Neural cell (in vitro differentiated cells): ENCODE results near the gene KIF6. TPM values are rescaled to one million over a fixed set of nuclear protein-coding genes. Genes with fewer than 3 reads are reported as not detected.
"Not testable (repeated sequence)": the region's sequence is repeated elsewhere in the genome, so short reads cannot be mapped to it uniquely, and the experiment has no call there.

Source experiments
- H2AFZ ChIP-seq: fragments of 200-600, 300-800 bp; sonication (generic), shearing (Covaris generic); 2 replicates; pipeline ENCODE4 v1.6.0; 2014; ENCODE audit warnings: low read depth, mild to moderate bottlenecking, antibody characterized with exemption, low read length, moderate library complexity
- H3F3A ChIP-seq: fragments of 200-600 bp; shearing (Covaris generic); 2 replicates; pipeline ENCODE4 v1.6.1; 2016; ENCODE audit warnings: mild to moderate bottlenecking, moderate library complexity, mixed read lengths, antibody characterized with exemption, low read length; ENCODE audit not compliant: insufficient read depth, poor library complexity, severe bottlenecking
- H3K27ac ChIP-seq: fragments of 200-600, 300-800 bp; sonication (generic), shearing (Covaris generic); 2 replicates; pipeline ENCODE4 v1.5.1; 2014; ENCODE audit warnings: mild to moderate bottlenecking, low read length, moderate library complexity
- H3K27me3 ChIP-seq: fragments of 300-800, 200-600 bp; sonication (generic), shearing (Covaris generic); 2 replicates; pipeline ENCODE4 v1.6.0; 2014; ENCODE audit warnings: mild to moderate bottlenecking, low read depth, low read length, moderate library complexity; ENCODE audit not compliant: insufficient read depth
- H3K36me3 ChIP-seq: fragments of 300-800, 200-600 bp; sonication (generic), shearing (Covaris generic); 2 replicates; pipeline ENCODE4 v1.5.1; 2014; ENCODE audit warnings: mild to moderate bottlenecking, antibody characterized with exemption, low read length, moderate library complexity; ENCODE audit not compliant: insufficient read depth
- H3K4me2 ChIP-seq: fragments of 300-800, 200-600 bp; sonication (generic), shearing (Covaris generic); 2 replicates; pipeline ENCODE4 v1.6.0; 2014; ENCODE audit warnings: mild to moderate bottlenecking, low read length
- H3K4me3 ChIP-seq: fragments of 300-800, 200-600 bp; sonication (generic), shearing (Covaris generic); 2 replicates; pipeline ENCODE4 v1.5.1; 2014; ENCODE audit warnings: mild to moderate bottlenecking, low read length, moderate library complexity
- H3K79me2 ChIP-seq: fragments of 200-600 bp; shearing (Covaris generic); replicated peaks from 2 replicates; pipeline ENCODE4 v1.6.0; 2014; ENCODE audit warnings: mild to moderate bottlenecking, low read length, moderate library complexity; ENCODE audit not compliant: insufficient read depth
- H3K9ac ChIP-seq: fragments of 300-800, 200-600 bp; sonication (generic), shearing (Covaris generic); 2 replicates; pipeline ENCODE4 v1.6.1; 2016; ENCODE audit warnings: mild to moderate bottlenecking, low read length, mixed read lengths
- H3K9me2 ChIP-seq: fragments of 200-600 bp; shearing (Covaris generic); 2 replicates; pipeline ENCODE4 v1.6.1; 2016; ENCODE audit warnings: mild to moderate bottlenecking, low read length, mixed read lengths; ENCODE audit not compliant: insufficient read depth
- H3K9me3 ChIP-seq: fragments of 200-600, 300-800 bp; sonication (generic), shearing (Covaris generic); 2 replicates; pipeline ENCODE4 v1.6.1; 2016; ENCODE audit warnings: mild to moderate bottlenecking, mixed run types, low read length, moderate library complexity, mixed read lengths
- H4K20me1 ChIP-seq: fragments of 200-600 bp; shearing (Covaris generic); 2 replicates; pipeline ENCODE4 v1.6.1; 2016; ENCODE audit warnings: mild to moderate bottlenecking, mixed run types; ENCODE audit not compliant: insufficient read depth
- EP300 ChIP-seq: fragments of 450-650 bp; conservative IDR thresholded peaks from 2 replicates; pipeline ENCODE4 v1.6.1; 2014; ENCODE audit warnings: antibody characterized with exemption, mild to moderate bottlenecking, moderate library complexity; ENCODE audit not compliant: poor library complexity, severe bottlenecking
- EZH2 ChIP-seq: fragments of 200-600, 300-800 bp; shearing (Covaris generic), sonication (generic); IDR thresholded peaks from 2 replicates; pipeline ENCODE4 v1.6.1; 2014; ENCODE audit warnings: antibody characterized with exemption, low read length, borderline replicate concordance, mild to moderate bottlenecking; ENCODE audit not compliant: insufficient read depth, poor library complexity, severe bottlenecking
- MXI1 ChIP-seq: fragments of 450-650 bp; conservative IDR thresholded peaks from 2 replicates; pipeline ENCODE4 v1.6.1; 2014; ENCODE audit warnings: antibody characterized with exemption, mild to moderate bottlenecking; ENCODE audit not compliant: poor library complexity, severe bottlenecking
- POLR2AphosphoS5 ChIP-seq: IDR thresholded peaks from 2 replicates; pipeline ENCODE4 v1.6.1; 2012
- RAD21 ChIP-seq: fragments of 450-650 bp; conservative IDR thresholded peaks from 2 replicates; pipeline ENCODE4 v1.6.1; 2014; ENCODE audit warnings: antibody characterized with exemption, mild to moderate bottlenecking, moderate library complexity
- REST ChIP-seq: IDR thresholded peaks from 2 replicates; pipeline ENCODE4 v1.6.1; 2012; ENCODE audit warnings: borderline replicate concordance
- SMC3 ChIP-seq: fragments of 450-650 bp; conservative IDR thresholded peaks from 2 replicates; pipeline ENCODE4 v1.6.1; 2014; ENCODE audit warnings: antibody characterized with exemption, mild to moderate bottlenecking, moderate library complexity; ENCODE audit not compliant: poor library complexity
- TAF1 ChIP-seq: IDR thresholded peaks from 2 replicates; pipeline ENCODE4 v1.6.1; 2012; ENCODE audit warnings: low read depth
- polyA plus RNA-seq: library from polyadenylated mRNA; depleted of rRNA; stranded (reverse); fragments of >200 nt; gene quantifications from 2 replicates; pipeline ENCODE4 v1.2.3, GENCODE V29; 2014
- TF ChIP-seq, protein P1 (sequence below): fragments of 450-650 bp; IDR thresholded peaks from 2 replicates; pipeline ENCODE4 v1.5.1; 2014; ENCODE audit warnings: antibody characterized with exemption, mild to moderate bottlenecking, moderate library complexity; ENCODE audit not compliant: poor library complexity, severe bottlenecking

KIF6 gene
- polyA plus RNA-seq, 1 donor from 2014 or later = 2.1 TPM

- H3F3A ChIP-seq = no peaks in the 10 kb centered on the region
- H4K20me1 ChIP-seq = no peaks in the 10 kb centered on the region
- H3K36me3 ChIP-seq = no peaks in the 10 kb centered on the region
- no peak overlapping the region for H2AFZ ChIP-seq
- no peak overlapping the region for H3K9ac ChIP-seq
- H3K4me2 ChIP-seq = no peak overlapping the region
- H3K27me3 ChIP-seq = no peaks in the 10 kb centered on the region
- H3K9me3 ChIP-seq = no peaks in the 10 kb centered on the region
- no peak overlapping the region for H3K4me3 ChIP-seq
- H3K9me2 ChIP-seq = no peaks in the 10 kb centered on the region
- no peaks in the 10 kb centered on the region for H3K79me2 ChIP-seq
- no peak overlapping the region for H3K27ac ChIP-seq
- TF ChIP-seq POLR2AphosphoS5 (no peak), EP300 (no peak), REST (no peak), SMC3 (no peak), MXI1 (no peak), EZH2 (no peak), RAD21 (no peak), TAF1 (no peak)
- TF ChIP-seq, protein P1, sequence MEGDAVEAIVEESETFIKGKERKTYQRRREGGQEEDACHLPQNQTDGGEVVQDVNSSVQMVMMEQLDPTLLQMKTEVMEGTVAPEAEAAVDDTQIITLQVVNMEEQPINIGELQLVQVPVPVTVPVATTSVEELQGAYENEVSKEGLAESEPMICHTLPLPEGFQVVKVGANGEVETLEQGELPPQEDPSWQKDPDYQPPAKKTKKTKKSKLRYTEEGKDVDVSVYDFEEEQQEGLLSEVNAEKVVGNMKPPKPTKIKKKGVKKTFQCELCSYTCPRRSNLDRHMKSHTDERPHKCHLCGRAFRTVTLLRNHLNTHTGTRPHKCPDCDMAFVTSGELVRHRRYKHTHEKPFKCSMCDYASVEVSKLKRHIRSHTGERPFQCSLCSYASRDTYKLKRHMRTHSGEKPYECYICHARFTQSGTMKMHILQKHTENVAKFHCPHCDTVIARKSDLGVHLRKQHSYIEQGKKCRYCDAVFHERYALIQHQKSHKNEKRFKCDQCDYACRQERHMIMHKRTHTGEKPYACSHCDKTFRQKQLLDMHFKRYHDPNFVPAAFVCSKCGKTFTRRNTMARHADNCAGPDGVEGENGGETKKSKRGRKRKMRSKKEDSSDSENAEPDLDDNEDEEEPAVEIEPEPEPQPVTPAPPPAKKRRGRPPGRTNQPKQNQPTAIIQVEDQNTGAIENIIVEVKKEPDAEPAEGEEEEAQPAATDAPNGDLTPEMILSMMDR = no peak
These were observed 437.6 kb downstream of the KIF6 start for GRCh38 chr6:39287601-39288000.

DNA sequence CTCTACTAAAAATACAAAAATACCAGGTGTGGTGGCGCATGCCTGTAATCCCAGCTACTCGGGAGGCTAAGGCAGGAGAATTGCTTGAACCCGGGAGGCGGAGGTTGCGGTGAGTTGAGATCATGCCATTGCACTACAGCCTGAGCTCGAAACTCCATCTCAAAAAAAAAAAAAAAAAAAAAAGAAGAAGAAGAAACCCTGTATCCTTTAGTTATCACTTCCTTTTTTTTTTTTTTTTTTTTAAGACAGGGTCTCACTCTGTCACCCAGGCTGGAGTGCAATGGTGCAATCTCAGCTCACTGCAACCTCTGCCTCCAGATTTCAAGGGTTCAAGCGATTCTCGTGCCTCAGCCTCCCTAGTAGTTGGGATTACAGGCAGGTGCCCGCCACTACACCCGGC, 438.6 kb downstream of the KIF6 start:
- H3K79me2 ChIP-seq, H3K9me2 ChIP-seq, H3K27me3 ChIP-seq, H2AFZ ChIP-seq, H3K9ac ChIP-seq, H3K27ac ChIP-seq, H3K4me3 ChIP-seq, H3F3A ChIP-seq, H4K20me1 ChIP-seq, H3K9me3 ChIP-seq, H3K36me3 ChIP-seq, H3K4me2 ChIP-seq: not testable (repeated sequence)

DNA sequence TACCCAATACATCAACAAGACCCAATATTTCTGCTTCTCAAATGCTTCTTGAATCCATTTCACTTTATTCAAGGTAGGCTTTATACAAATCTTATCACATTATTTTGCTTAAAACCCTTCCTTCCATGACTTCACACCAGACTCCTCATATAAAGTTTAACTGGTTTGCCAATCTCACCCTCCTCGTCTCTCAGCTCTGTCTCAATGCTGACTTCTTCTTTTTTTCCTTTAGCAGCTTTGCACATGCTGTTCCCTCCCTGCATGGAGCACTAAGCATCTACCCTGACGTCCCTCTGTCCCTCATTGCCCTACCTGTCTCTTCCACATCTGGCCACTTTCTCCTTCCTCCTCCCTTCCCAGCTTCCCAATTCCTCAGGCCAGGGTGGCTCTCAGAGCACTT, 442.4 kb downstream of the KIF6 start:
- Histone ChIP-seq H3K4me3 (no peak overlapping the region), H3K9ac (no peak overlapping the region), H4K20me1 (no peaks in the 10 kb centered on the region), H3K36me3 (no peaks in the 10 kb centered on the region), H3K9me3 (no peaks in the 10 kb centered on the region), H3K79me2 (no peaks in the 10 kb centered on the region), H3F3A (no peaks in the 10 kb centered on the region), H3K27ac (no peak overlapping the region), H3K27me3 (no peaks in the 10 kb centered on the region), H2AFZ (no peak overlapping the region), H3K4me2 (no peak overlapping the region), H3K9me2 (no peaks in the 10 kb centered on the region)
- no peak for TF ChIP-seq EZH2
- TF ChIP-seq MXI1 = no peak
- TF ChIP-seq REST = no peak
- no peak for TF ChIP-seq RAD21
- TF ChIP-seq, protein P1 = no peak
- no peak for TF ChIP-seq POLR2AphosphoS5
- TF ChIP-seq SMC3 = no peak
- no peak for TF ChIP-seq EP300
- TF ChIP-seq TAF1 = no peak
